ENCODE data around the gene PAX6.
"Not testable (repeated sequence)": the region's sequence is repeated elsewhere in the genome, so short reads cannot be mapped to it uniquely, and the experiment has no call there.

The PAX6 gene

DNA sequence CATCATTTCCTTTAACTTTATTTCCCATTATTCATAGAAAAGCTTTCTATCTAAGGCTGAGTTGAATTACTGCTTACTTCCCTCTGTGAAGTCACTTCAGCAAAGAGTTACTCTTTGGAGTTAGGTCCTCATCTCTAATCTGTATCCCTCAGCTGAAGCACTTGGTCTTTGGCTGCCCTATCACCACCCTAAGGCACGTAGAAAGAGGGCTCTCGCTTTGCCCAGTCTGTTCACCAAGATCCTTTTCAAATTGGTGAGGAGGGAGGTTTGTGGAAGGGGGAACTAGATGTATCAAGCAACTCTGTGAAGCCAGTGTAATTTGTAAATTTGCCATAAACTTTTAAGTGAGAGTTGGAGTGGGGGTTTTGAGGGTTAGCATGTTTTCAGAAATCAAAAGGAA, 43.4 kb downstream of the PAX6 start:
- DNase-seq (ENCODE audit: low read depth) = no peak

DNA sequence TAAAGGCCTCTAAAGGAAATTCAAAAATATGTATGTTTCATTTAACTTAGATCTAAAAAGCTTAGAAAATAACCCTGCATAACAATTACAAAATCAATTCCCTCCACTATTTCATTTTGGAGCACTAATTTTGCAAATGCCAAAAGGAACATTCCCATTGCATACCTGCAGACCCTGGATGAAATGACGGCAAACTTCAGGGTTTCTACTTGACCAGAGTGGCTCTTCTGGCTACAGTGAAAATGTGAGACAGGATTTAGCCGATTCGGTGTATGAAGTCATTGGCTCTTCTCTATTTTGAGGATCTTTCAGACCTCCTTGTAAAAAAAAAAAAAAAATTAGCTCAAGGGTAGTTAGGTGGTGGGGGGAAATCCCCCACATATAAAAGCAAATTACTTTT, 44.1 kb downstream of the PAX6 start:
- no peak for DNase-seq (ENCODE audit: low read depth)

DNA sequence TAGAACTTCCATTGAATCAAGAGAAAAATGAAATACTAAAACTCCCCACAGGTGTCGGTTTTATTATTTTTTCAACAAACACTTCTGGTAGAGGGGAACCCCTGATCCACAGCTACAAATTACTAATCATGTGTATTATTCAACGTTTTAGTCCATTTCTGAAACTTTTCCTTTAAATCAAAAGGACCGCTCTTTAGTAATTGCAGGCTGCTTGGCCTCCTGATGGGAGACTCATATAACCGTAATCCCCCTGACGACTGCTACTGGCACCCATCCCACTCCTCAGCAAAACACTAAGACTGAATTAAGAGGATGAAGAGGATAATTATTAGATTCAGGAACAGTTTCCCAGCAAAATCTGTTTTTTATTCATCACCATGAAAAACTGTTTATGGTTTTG, 46.4 kb downstream of the PAX6 start:
- no peak for DNase-seq (ENCODE audit: low read depth)

DNA sequence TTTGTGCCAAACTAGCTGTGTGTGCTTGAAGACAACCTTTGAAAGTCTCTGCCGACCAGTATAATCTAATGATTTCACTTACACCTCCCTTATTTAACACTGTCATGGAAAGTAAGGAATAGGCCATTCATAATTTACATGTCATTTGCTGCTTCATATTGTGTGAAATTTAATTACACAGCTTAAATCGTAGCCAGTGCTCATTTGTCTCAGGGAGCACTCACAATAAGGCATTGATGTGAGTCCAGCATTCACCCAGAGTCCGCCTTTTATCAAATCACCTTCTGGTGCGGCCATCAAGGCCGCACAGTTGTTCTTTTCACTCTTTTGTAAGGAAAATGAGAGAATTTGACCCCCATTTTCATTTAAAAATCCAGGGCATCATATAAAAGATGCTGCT, 46.9 kb downstream of the PAX6 start:
- DNase-seq (ENCODE audit: low read depth) = no peak

DNA sequence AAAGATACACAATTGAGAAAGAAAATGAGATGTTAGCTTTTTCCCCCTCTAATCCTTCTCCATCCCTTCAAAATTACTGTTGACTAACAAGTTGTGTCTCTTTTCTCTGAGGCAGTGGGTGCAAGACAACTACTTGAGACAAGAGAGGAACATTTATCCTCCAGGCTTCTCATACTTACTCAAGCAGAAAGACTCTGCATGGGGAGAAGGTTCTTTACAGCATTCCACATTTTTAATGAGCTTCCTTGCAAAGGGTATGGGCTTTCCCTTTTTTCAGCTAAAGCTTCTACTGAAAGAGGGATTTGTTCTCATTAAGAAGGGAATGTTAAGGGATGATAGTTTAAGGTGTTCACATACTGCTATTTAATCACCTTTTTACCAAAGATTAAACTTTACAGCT, 47.8 kb downstream of the PAX6 start:
- DNase-seq (ENCODE audit: low read depth) = no peak

DNA sequence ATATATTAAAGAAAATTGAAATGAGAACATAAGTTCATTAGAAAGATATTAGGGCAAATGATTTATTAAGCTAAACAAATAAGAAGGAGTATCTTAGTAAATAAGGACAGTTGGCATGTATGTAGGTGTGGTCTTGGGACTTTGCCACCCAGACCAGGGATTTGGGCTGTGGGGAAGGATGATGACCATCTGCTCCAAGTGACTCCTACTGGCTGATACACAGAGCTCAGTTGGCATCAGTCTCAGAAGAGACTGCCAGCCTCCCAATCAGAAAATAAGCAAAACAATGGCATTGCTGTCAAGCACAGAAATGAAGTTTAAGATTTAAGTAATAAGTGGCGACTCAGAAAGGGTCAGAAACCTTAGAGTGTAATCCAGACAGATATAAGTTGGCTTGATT, 49.5 kb downstream of the PAX6 start:
- DNase-seq (ENCODE audit: low read depth) = no peak

DNA sequence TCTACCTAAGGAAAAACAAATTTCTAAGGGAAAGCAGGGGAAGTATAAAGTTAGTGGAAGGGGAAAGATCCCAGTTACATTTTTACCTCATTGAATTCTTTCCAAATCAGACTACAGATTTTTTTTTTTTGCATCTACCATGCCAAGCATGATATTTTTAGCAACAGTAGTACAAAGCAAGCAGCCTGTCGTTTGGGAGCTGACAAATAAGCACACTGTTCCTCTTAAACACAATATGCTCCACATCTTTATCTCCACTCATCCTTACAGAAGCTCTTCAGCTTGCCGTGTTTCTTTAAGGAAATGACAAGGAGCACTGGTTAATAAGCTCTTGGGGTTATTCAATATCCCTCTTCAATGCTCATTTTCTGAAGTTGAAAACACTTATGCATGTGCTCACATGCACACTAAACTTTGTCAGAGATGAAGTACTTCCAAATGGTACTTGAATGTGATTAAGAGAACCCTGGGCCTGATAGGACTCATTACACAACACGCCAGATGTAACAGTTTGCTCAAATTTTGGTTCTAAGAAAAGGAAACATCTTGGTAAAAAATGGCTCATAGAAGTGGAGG, 53.8 kb downstream of the PAX6 start:
- DNase-seq (ENCODE audit: low read depth) = no peak

DNA sequence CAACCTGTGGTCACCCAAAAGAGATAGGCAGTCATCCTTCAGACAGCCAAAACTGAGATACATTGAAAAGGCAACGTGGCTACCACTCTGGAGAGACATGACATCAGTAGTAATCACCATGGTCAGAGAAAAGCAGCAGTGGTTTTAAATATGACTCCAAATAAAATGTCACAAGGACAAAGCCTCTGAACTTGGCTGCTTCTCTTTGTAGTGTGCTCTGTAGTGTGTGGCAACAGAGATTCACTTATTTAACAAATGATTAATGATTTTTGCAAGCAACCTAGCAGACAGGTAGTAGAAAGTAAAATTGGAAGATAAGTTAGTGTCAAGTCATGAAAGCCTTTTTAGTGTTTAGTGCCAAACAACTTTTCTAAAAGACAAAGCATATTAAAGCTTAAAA, 63.5 kb downstream of the PAX6 start:
- no peak for DNase-seq (ENCODE audit: low read depth)

DNA sequence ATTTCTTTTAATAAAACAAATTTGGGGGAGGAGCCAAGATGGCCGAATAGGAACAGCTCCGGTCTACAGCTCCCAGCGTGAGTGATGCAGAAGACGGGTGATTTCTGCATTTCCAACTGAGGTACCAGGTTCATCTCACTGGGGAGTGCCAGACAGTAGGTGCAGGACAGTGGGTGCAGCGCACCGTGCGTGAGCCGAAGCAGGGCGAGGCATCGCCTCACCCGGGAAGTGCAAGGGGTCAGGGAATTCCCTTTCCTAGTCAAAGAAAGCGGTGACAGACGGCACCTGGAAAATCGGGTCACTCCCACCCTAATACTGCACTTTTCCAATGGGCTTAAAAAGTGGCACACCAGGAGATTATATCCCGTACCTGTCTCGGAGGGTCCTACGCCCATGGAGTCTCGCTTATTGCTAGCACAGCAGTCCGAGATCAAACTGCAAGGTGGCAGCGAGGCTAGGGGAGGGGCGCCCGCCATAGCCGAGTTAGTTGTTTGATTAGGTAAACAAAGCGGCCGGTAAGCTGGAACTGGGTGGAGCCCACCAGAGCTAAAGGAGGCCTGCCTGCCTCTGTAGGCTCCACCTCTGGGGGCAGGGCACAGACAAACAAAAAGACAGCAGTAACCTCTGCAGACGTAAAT, 70.3 kb downstream of the PAX6 start:
- not testable (repeated sequence) for DNase-seq (ENCODE audit: low read depth)

DNA sequence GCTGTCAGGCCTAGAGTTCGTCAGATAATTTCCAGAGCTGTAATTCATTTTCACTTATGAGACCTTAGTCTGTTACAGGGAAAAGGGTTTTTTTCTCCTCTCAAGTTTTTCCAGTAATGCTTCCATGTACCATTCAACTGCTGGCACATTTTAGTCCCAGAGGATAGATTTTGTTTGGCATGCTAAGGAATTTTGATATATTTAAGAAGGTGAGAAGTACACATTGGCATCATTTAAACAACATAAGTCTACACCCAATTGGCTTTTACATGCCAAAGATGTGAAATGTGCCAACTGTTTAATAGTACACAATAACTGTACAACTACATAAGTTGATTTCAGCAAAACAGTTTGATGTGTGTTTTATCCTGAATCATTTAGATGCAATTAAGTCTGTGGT, 71.0 kb downstream of the PAX6 start:
- no peak for DNase-seq (ENCODE audit: low read depth)
